A549 (cell line): Measurements from ENCODE around the gene CD58. TPM values are rescaled to one million over a fixed set of nuclear protein-coding genes. Genes with fewer than 3 reads are reported as not detected.

Experiments used
- ATAC-seq, 2 experiments: fragments of 200-7000 bp in 1 of 2; fragments of >200 bp in 1 of 2; cut with Nextera tagmentation in 1 of 2; cut with Tn5 transposase in 1 of 2; 3 replicates each; pipeline versions ENCODE4 v1.8.0 to v1.9.1; 2018 to 2020; ENCODE audit warnings: mild to moderate bottlenecking in 1 of 2, moderate library complexity in 1 of 2
- CTCF ChIA-PET: fragments of 300-600 bp; sonication (Branson Sonifier 250); formaldehyde crosslinking; extraction: SDS; loops from one replicate; lab custom pipeline; 2021; ENCODE audit warnings: antibody characterized with exemption, inconsistent platforms; lab: Yijun Ruan, JAX
- POLR2A ChIA-PET: fragments of 350-600 bp; formaldehyde crosslinking; extraction: SDS; loops from one replicate; lab custom pipeline; 2021; ENCODE audit warnings: antibody characterized with exemption, inconsistent platforms; lab: Yijun Ruan, JAX
- DNase-seq, 2 experiments: peaks; one replicate each; pipeline versions ENCODE4 v3.0.0 to v3.0.0-alpha.2; 2011 to 2016; ENCODE audit warnings: low read depth in 1 of 2, low spot score in 1 of 2
- FAIRE-seq: peaks from 2 replicates; lab custom pipeline; 2011; peaks lifted over from hg19 to GRCh38; lab: Jason Lieb, UNC
- H3K27ac ChIP-seq, 2 experiments: fragments of >200 bp; sonication (Bioruptor Twin); formaldehyde crosslinking; 3 replicates each; pipeline ENCODE4 v1.5.1; 2016 to 2017
- H3K4me1 ChIP-seq: fragments of >200 bp; sonication (Bioruptor Twin); formaldehyde crosslinking; 3 replicates; pipeline ENCODE4 v1.6.1; 2016
- H3K4me2 ChIP-seq: fragments of >200 bp; sonication (Bioruptor Twin); formaldehyde crosslinking; 3 replicates; pipeline ENCODE4 v1.6.1; 2016
- H3K4me3 ChIP-seq: fragments of >200 bp; sonication (Bioruptor Twin); formaldehyde crosslinking; 3 replicates; pipeline ENCODE4 v1.5.1; 2016
- H3K9me3 ChIP-seq: fragments of >200 bp; sonication (Bioruptor Twin); formaldehyde crosslinking; 3 replicates; pipeline ENCODE4 v1.6.1; 2016
- BHLHE40 ChIP-seq: IDR thresholded peaks from 2 replicates; pipeline ENCODE4 v1.6.1; 2012; ENCODE audit warnings: low read depth, low read length, inconsistent platforms
- E2F6 ChIP-seq: IDR thresholded peaks from 2 replicates; pipeline ENCODE4 v1.6.1; 2012; ENCODE audit warnings: low read depth, borderline replicate concordance
- EHF ChIP-seq: fragments of 250-450 bp; sonication (Bioruptor Pico); IDR thresholded peaks from 2 replicates; pipeline ENCODE4 v1.5.0; 2020; ENCODE audit warnings: mild to moderate bottlenecking
- EP300 ChIP-seq, 2 experiments: fragments of >200 bp; sonication (Bioruptor Twin); formaldehyde crosslinking; IDR thresholded peaks; 2 replicates in 1 of 2; 3 replicates in 1 of 2; pipeline ENCODE4 v1.6.1; 2016 to 2017
- ESRRA ChIP-seq: fragments of 150-350 bp; IDR thresholded peaks from 2 replicates; pipeline ENCODE4 v1.6.1; 2014; ENCODE audit warnings: mild to moderate bottlenecking, low read length, borderline replicate concordance
- FOSL2 ChIP-seq, 2 experiments: fragments of 450-650 bp in 1 of 2; fragments of >200 bp in 1 of 2; sonication (Bioruptor Twin) in 1 of 2; formaldehyde crosslinking; IDR thresholded peaks; 2 replicates each; pipeline versions ENCODE4 v1.5.0 to v1.6.1; 2016 to 2020; ENCODE audit warnings: mild to moderate bottlenecking in 1 of 2, moderate library complexity in 1 of 2
- HDAC2 ChIP-seq: fragments of 200-600 bp; sonication (generic); IDR thresholded peaks from 2 replicates; pipeline ENCODE4 v1.6.1; 2016
- MAZ ChIP-seq: fragments of 150-350 bp; IDR thresholded peaks from 2 replicates; pipeline ENCODE4 v1.6.1; 2014; ENCODE audit warnings: antibody characterized with exemption, low read depth, low read length, borderline replicate concordance
- NR3C1 ChIP-seq: fragments of >200 bp; sonication (Bioruptor Twin); formaldehyde crosslinking; IDR thresholded peaks from 3 replicates; pipeline ENCODE4 v1.6.1; 2017
- PBX3 ChIP-seq: IDR thresholded peaks from 2 replicates; pipeline ENCODE4 v1.6.1; 2012
- PHF8 ChIP-seq: fragments of 200-600 bp; sonication (generic); IDR thresholded peaks from 2 replicates; pipeline ENCODE4 v1.6.1; 2016; ENCODE audit warnings: low read depth, mild to moderate bottlenecking, antibody characterized with exemption, moderate library complexity, borderline replicate concordance
- RCOR1 ChIP-seq: fragments of 150-350 bp; IDR thresholded peaks from 2 replicates; pipeline ENCODE4 v1.6.1; 2014; ENCODE audit warnings: antibody characterized with exemption, low read length, low read depth
- RFX5 ChIP-seq: fragments of 450-650 bp; IDR thresholded peaks from 2 replicates; pipeline ENCODE4 v1.7.1; 2014; ENCODE audit warnings: antibody characterized with exemption, mild to moderate bottlenecking, moderate library complexity
- TFCP2L1 ChIP-seq: fragments of 250-450 bp; sonication (Bioruptor Pico); IDR thresholded peaks from 2 replicates; pipeline ENCODE4 v1.5.0; 2021; ENCODE audit warnings: mild to moderate bottlenecking
- ZSCAN20 ChIP-seq: fragments of 250-450 bp; sonication (Bioruptor Pico); IDR thresholded peaks from 2 replicates; pipeline ENCODE4 v1.8.0; 2022; ENCODE audit warnings: mild to moderate bottlenecking, moderate library complexity
- WGBS: methylation state at CpG from one replicate; pipeline ENCODE4 v1.1.6; 2017; ENCODE audit errors: missing lambda C conversion rate; 5-methylcytosine and 5-hydroxymethylcytosine counted together
- polyA plus RNA-seq, 4 experiments: library from polyadenylated mRNA; depleted of rRNA in 3 of 4; stranded (reverse); fragments of >200 nt; fragmentation: RNase III in 1 of 4; extraction: RNeasy Plus Mini Kit Qiagen cat#74134 plus additional on column Dnase treatment in 1 of 4; gene quantifications; 2 replicates in 3 of 4; 3 replicates in 1 of 4; pipeline ENCODE4 v1.2.3, GENCODE V29; 2011 to 2017
- TF ChIP-seq, protein P1 (sequence below): fragments of >200 bp; sonication (Bioruptor Twin); formaldehyde crosslinking; IDR thresholded peaks from 3 replicates; pipeline ENCODE4 v1.5.1; 2016
- TF ChIP-seq, protein P2 (sequence below): fragments of 250-450 bp; sonication (Bioruptor Pico); IDR thresholded peaks from 2 replicates; pipeline ENCODE4 v1.5.0; 2021; ENCODE audit warnings: mild to moderate bottlenecking, moderate library complexity, borderline replicate concordance
- TF ChIP-seq, protein P3 (sequence below): IDR thresholded peaks from 2 replicates; pipeline ENCODE4 v1.6.1; 2012

The CD58 gene
- polyA plus RNA-seq, 2 of the 4 experiments (the other 2 are of a cell fraction), result 22.4 to 38.4 TPM

DNA sequence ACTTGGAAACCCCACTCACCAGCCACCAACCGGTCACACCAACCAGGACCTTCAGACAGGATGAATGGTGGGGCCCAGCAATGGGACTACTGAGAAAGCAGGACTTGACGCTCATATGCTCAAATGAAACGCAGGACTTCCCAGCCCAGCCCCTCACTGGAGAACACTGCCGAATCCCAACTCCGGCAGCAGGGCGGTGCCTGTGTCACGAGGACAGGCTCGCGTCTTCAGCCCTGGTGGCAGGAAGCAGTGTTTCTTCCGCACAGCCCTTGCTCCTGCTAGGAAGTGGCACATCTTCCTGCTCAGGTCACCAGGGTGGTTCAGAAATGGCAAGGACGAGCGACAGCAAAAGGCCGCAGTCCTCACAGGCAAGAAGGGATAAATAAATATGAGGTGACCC is 38.9 kb downstream of the CD58 start:
- no peak for FAIRE-seq
- CTCF ChIA-PET, result no interaction called here

DNA sequence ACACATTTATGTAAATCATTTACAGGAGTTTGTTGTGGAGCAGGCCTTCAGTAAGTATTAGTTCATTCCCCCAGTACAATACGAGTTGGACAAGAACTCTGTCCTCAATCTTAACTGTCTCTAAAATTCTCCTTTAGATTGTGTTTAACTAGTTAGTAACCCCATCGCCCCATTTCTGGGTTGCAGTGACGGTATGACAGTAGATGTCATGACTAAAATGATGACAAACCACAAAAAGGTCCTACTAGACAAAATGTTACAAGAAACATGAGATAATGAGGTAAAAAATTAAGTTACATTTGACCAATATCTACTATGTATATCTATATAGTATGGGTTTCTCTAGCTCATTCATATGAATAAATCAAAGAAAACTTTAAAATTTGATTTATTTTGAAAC is 41.1 kb downstream of the CD58 start:
- no peak for FAIRE-seq
- no peak overlapping the region for H3K27ac ChIP-seq
- no peak overlapping the region for H3K4me3 ChIP-seq
- no peak for TF ChIP-seq ESRRA
- TF ChIP-seq, protein P1, sequence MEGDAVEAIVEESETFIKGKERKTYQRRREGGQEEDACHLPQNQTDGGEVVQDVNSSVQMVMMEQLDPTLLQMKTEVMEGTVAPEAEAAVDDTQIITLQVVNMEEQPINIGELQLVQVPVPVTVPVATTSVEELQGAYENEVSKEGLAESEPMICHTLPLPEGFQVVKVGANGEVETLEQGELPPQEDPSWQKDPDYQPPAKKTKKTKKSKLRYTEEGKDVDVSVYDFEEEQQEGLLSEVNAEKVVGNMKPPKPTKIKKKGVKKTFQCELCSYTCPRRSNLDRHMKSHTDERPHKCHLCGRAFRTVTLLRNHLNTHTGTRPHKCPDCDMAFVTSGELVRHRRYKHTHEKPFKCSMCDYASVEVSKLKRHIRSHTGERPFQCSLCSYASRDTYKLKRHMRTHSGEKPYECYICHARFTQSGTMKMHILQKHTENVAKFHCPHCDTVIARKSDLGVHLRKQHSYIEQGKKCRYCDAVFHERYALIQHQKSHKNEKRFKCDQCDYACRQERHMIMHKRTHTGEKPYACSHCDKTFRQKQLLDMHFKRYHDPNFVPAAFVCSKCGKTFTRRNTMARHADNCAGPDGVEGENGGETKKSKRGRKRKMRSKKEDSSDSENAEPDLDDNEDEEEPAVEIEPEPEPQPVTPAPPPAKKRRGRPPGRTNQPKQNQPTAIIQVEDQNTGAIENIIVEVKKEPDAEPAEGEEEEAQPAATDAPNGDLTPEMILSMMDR, result no peak
- no peaks in the 10 kb centered on the region for H3K9me3 ChIP-seq
- no peak for ATAC-seq
- ChIA-PET CTCF (interaction anchor here (0.5 kb wide), 1 partner anchor 533 kb away, joined by 3 read pairs; no protein-coding TSS in a partner anchor), POLR2A (no interaction called here)
- H3K4me1 ChIP-seq, result no peaks in the 10 kb centered on the region
- 85% methylated on average over 3 of the region's 3 CpGs for WGBS
- DNase-seq, result no peak
- no peak overlapping the region for H3K4me2 ChIP-seq

More for the DNA sequence above, 38.9 kb downstream of the CD58 start:
- H3K4me1 ChIP-seq, result no peaks in the 10 kb centered on the region; the same call in 2 of the 3 replicates
- H3K27ac ChIP-seq, result no peak overlapping the region
- WGBS, result 97% methylated on average over 12 of the region's 13 CpGs
- H3K4me3 ChIP-seq, result no peak overlapping the region
- no peak for DNase-seq
- TF ChIP-seq, protein P2, sequence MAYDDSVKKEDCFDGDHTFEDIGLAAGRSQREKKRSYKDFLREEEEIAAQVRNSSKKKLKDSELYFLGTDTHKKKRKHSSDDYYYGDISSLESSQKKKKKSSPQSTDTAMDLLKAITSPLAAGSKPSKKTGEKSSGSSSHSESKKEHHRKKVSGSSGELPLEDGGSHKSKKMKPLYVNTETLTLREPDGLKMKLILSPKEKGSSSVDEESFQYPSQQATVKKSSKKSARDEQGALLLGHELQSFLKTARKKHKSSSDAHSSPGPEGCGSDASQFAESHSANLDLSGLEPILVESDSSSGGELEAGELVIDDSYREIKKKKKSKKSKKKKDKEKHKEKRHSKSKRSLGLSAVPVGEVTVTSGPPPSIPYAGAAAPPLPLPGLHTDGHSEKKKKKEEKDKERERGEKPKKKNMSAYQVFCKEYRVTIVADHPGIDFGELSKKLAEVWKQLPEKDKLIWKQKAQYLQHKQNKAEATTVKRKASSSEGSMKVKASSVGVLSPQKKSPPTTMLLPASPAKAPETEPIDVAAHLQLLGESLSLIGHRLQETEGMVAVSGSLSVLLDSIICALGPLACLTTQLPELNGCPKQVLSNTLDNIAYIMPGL, result no peak
- no peak for TF ChIP-seq FOSL2 (IDR thresholded peaks at IDR 0.05)
- no peak for TF ChIP-seq FOSL2 (CRISPR knock-in tag; IDR thresholded peaks at IDR 0.05)
- no peak for TF ChIP-seq HDAC2
- no peak for TF ChIP-seq TFCP2L1
- no peak for TF ChIP-seq E2F6
- TF ChIP-seq PBX3, result no peak
- no peak for TF ChIP-seq MAZ
- TF ChIP-seq BHLHE40, result no peak
- TF ChIP-seq EP300 (IDR thresholded peaks at IDR 0.05), result no peak
- no peak for TF ChIP-seq ESRRA
- TF ChIP-seq RFX5, result no peak
- TF ChIP-seq EHF (CRISPR knock-in tag), result no peak
- no peak for TF ChIP-seq RCOR1
- TF ChIP-seq, protein P1, result no peak
- no peak for TF ChIP-seq PHF8
- TF ChIP-seq NR3C1, result no peak
- no peak for TF ChIP-seq ZSCAN20 (CRISPR knock-in tag)
- TF ChIP-seq, protein P3, sequence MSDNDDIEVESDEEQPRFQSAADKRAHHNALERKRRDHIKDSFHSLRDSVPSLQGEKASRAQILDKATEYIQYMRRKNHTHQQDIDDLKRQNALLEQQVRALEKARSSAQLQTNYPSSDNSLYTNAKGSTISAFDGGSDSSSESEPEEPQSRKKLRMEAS, result no peak
- no peak overlapping the region for H3K4me2 ChIP-seq
- no peaks in the 10 kb centered on the region for H3K9me3 ChIP-seq
- no peak for ATAC-seq
- POLR2A ChIA-PET, result no interaction called here
